ENCODE data around the gene OR4D1.
A peak's percentile ranks its signal among the peaks of the same experiment; 100 is the strongest.

Gene OR4D1

GRCh38 chr17:58193641-58194255, 45.6 kb downstream of the OR4D1 start:
- H3K9me2 ChIP-seq (replicated peaks; ENCODE audit: insufficient read depth, low read length): no peaks in the 10 kb centered on the region
- no peak overlapping the region for H3K4me3 ChIP-seq (ENCODE audit: insufficient read depth, low read length, poor library complexity, severe bottlenecking)
- H3K27ac ChIP-seq (ENCODE audit: low read depth, low read length): no peak overlapping the region
- H3K4me2 ChIP-seq (ENCODE audit: low read depth, low read length, poor library complexity, severe bottlenecking): no peak overlapping the region
- H3K9ac ChIP-seq (ENCODE audit: low read length): no peak overlapping the region
- no peaks in the 10 kb centered on the region for H3K79me2 ChIP-seq (ENCODE audit: insufficient read depth, low read length)
- H3F3A ChIP-seq (ENCODE audit: insufficient read depth): no peaks in the 10 kb centered on the region
- no peak overlapping the region for H2AFZ ChIP-seq (ENCODE audit: low read depth, low read length, severe bottlenecking)
- TF ChIP-seq EZH2phosphoT487 (conservative IDR thresholded peaks at IDR 0.05; ENCODE audit: low read length) (no peak), CTCF (IDR thresholded peaks at IDR 0.05; ENCODE audit: insufficient read depth, low read length, poor library complexity, severe bottlenecking) (peak; percentile 10)
- no peaks in the 10 kb centered on the region for H3K27me3 ChIP-seq (ENCODE audit: low read length)
- no peaks in the 10 kb centered on the region for H3K36me3 ChIP-seq (ENCODE audit: low read length)
- no peaks in the 10 kb centered on the region for H4K20me1 ChIP-seq (ENCODE audit: low read depth, low read length)
- no peaks in the 10 kb centered on the region for H3K9me3 ChIP-seq (ENCODE audit: insufficient read depth, low read length)

DNA sequence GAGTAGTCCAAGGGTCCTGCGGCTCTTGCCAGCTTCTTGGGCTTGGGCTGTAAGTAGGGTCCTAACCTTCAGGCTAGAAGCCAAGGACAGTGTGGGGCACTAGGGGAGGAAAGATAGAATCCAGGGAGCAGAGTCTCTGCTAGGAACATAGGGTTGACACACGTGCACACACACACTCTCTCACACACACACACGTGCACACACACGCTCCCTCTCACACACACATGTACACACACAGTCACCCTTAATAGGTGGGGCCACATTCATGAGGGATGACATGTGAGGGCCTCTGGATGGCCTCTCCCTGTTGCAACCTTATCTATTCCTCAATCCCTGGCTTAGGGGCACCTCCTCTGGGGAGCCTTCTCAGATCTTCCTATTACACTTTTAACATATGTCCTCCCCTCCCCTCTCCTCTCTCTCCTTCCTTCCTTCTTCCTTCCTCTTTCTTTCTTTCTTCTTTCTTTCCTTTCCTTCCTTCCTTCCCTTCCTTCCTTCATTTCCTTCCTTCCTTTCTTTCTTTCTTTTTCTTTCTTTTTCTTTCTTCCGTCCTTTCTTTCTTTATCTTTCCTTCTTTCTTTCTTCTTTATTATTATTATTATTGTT, 47.4 kb downstream of the OR4D1 start:
- Histone ChIP-seq H3K27me3 (ENCODE audit: low read length) (no peaks in the 10 kb centered on the region), H3K4me2 (ENCODE audit: low read depth, low read length, poor library complexity, severe bottlenecking) (no peak overlapping the region), H2AFZ (ENCODE audit: low read depth, low read length, severe bottlenecking) (no peak overlapping the region), H3K9ac (ENCODE audit: low read length) (no peak overlapping the region), H4K20me1 (ENCODE audit: low read depth, low read length) (no peaks in the 10 kb centered on the region), H3K27ac (ENCODE audit: low read depth, low read length) (no peak overlapping the region), H3K36me3 (ENCODE audit: low read length) (no peaks in the 10 kb centered on the region), H3K79me2 (ENCODE audit: insufficient read depth, low read length) (no peaks in the 10 kb centered on the region), H3K9me2 (replicated peaks; ENCODE audit: insufficient read depth, low read length) (no peaks in the 10 kb centered on the region), H3K4me3 (ENCODE audit: insufficient read depth, low read length, poor library complexity, severe bottlenecking) (no peak overlapping the region), H3F3A (ENCODE audit: insufficient read depth) (no peaks in the 10 kb centered on the region), H3K9me3 (ENCODE audit: insufficient read depth, low read length) (no peaks in the 10 kb centered on the region)
- TF ChIP-seq CTCF (IDR thresholded peaks at IDR 0.05; ENCODE audit: insufficient read depth, low read length, poor library complexity, severe bottlenecking): no peak
- TF ChIP-seq EZH2phosphoT487 (conservative IDR thresholded peaks at IDR 0.05; ENCODE audit: low read length): no peak

- TF ChIP-seq EZH2phosphoT487 (conservative IDR thresholded peaks at IDR 0.05; ENCODE audit: low read length) (no peak), CTCF (IDR thresholded peaks at IDR 0.05; ENCODE audit: insufficient read depth, low read length, poor library complexity, severe bottlenecking) (no peak)
- no peak overlapping the region for H2AFZ ChIP-seq (ENCODE audit: low read depth, low read length, severe bottlenecking)
- no peak overlapping the region for H3K4me3 ChIP-seq (ENCODE audit: insufficient read depth, low read length, poor library complexity, severe bottlenecking)
- no peaks in the 10 kb centered on the region for H3F3A ChIP-seq (ENCODE audit: insufficient read depth)
- no peaks in the 10 kb centered on the region for H3K27me3 ChIP-seq (ENCODE audit: low read length)
- H3K36me3 ChIP-seq (ENCODE audit: low read length): no peaks in the 10 kb centered on the region
- H3K4me2 ChIP-seq (ENCODE audit: low read depth, low read length, poor library complexity, severe bottlenecking): no peak overlapping the region
- no peaks in the 10 kb centered on the region for H3K9me2 ChIP-seq (replicated peaks; ENCODE audit: insufficient read depth, low read length)
- no peak overlapping the region for H3K9ac ChIP-seq (ENCODE audit: low read length)
- H3K79me2 ChIP-seq (ENCODE audit: insufficient read depth, low read length): no peaks in the 10 kb centered on the region
- no peaks in the 10 kb centered on the region for H4K20me1 ChIP-seq (ENCODE audit: low read depth, low read length)
- no peaks in the 10 kb centered on the region for H3K9me3 ChIP-seq (ENCODE audit: insufficient read depth, low read length)
- H3K27ac ChIP-seq (ENCODE audit: low read depth, low read length): no peak overlapping the region
Measured at GRCh38 chr17:58196610-58197009, 48.4 kb downstream of the OR4D1 start.
